KMS-11 (cell line): Measurements from ENCODE around the gene RTN4.
"Not testable (repeated sequence)": the region's sequence is repeated elsewhere in the genome, so short reads cannot be mapped to it uniquely, and the experiment has no call there.

Experiments
- H2AFZ ChIP-seq: fragments of 200-600 bp; sonication (generic); 2 replicates; pipeline ENCODE4 v1.6.1; 2016; ENCODE audit warnings: antibody characterized with exemption, mixed run types, low read depth
- H3K27ac ChIP-seq: fragments of 200-600 bp; sonication (generic); 2 replicates; pipeline ENCODE4 v1.6.1; 2016; ENCODE audit warnings: mild to moderate bottlenecking, mixed run types
- H3K27me3 ChIP-seq: fragments of 200-600 bp; sonication (generic); 2 replicates; pipeline ENCODE4 v1.6.1; 2017; ENCODE audit warnings: mild to moderate bottlenecking, low read depth, mixed run types, moderate library complexity; ENCODE audit not compliant: insufficient read depth
- H3K36me3 ChIP-seq: fragments of 200-600 bp; sonication (generic); 2 replicates; pipeline ENCODE4 v1.6.1; 2017; ENCODE audit warnings: mild to moderate bottlenecking, mixed run types; ENCODE audit not compliant: insufficient read depth
- H3K4me1 ChIP-seq: fragments of 200-600 bp; sonication (generic); 2 replicates; pipeline ENCODE4 v1.6.1; 2016; ENCODE audit warnings: mild to moderate bottlenecking, low read depth, mixed run types; ENCODE audit not compliant: poor library complexity, severe bottlenecking
- H3K4me2 ChIP-seq: fragments of 200-600 bp; sonication (generic); 2 replicates; pipeline ENCODE4 v1.7.0; 2016; ENCODE audit warnings: mild to moderate bottlenecking, mixed run types
- H3K4me3 ChIP-seq: fragments of 200-600 bp; sonication (generic); IDR thresholded peaks from 2 replicates; pipeline ENCODE4 v1.6.1; 2017; ENCODE audit warnings: low read depth, low read length, mixed read lengths; ENCODE audit not compliant: insufficient read depth
- H3K79me2 ChIP-seq: fragments of 200-600 bp; sonication (generic); 2 replicates; pipeline ENCODE4 v1.6.1; 2016; ENCODE audit warnings: low read depth, mixed run types; ENCODE audit not compliant: insufficient read depth
- H3K9ac ChIP-seq: fragments of 200-600 bp; sonication (generic); 2 replicates; pipeline ENCODE4 v1.6.1; 2016; ENCODE audit warnings: mild to moderate bottlenecking, mixed run types
- H4K20me1 ChIP-seq: fragments of 200-600 bp; sonication (generic); 2 replicates; pipeline ENCODE4 v1.6.1; 2016; ENCODE audit warnings: mild to moderate bottlenecking, mixed run types; ENCODE audit not compliant: insufficient read depth
- CTCF ChIP-seq: fragments of 200-600 bp; sonication (generic); conservative IDR thresholded peaks from 2 replicates; pipeline ENCODE4 v1.6.1; 2017; ENCODE audit warnings: low read depth, mild to moderate bottlenecking, antibody characterized with exemption, low read length, moderate library complexity, mixed read lengths

The RTN4 gene

GRCh38 chr2:54999182-54999581 is 51.1 kb downstream of the RTN4 start:
- H4K20me1 ChIP-seq, result peaks cover 2% of the 10 kb centered on the region; the same call in 1 of the 2 replicates
- peak overlapping the region; percentile 69 for H3K4me3 ChIP-seq
- peak overlapping the region; percentile 45; the same call in 1 of the 2 replicates for H3K27ac ChIP-seq
- peak overlapping the region; percentile 2; the same call in 1 of the 2 replicates for H3K9ac ChIP-seq
- no peak overlapping the region for H2AFZ ChIP-seq
- H3K4me1 ChIP-seq, result peaks cover 87% of the 10 kb centered on the region
- H3K36me3 ChIP-seq, result no peaks in the 10 kb centered on the region
- no peak for TF ChIP-seq CTCF
- peaks cover 98% of the 10 kb centered on the region for H3K79me2 ChIP-seq
- H3K4me2 ChIP-seq, result peak overlapping the region; percentile 78
- no peaks in the 10 kb centered on the region for H3K27me3 ChIP-seq

- peaks cover 98% of the 10 kb centered on the region for H3K79me2 ChIP-seq
- peaks cover 5% of the 10 kb centered on the region; the same call in 1 of the 2 replicates for H4K20me1 ChIP-seq
- no peak overlapping the region for H3K9ac ChIP-seq
- H3K27ac ChIP-seq, result peak overlapping the region; percentile 45; the same call in 1 of the 2 replicates
- peak overlapping the region; percentile 78; the same call in 1 of the 2 replicates for H3K4me2 ChIP-seq
- peaks cover 81% of the 10 kb centered on the region for H3K4me1 ChIP-seq
- TF ChIP-seq CTCF, result no peak
- no peaks in the 10 kb centered on the region for H3K36me3 ChIP-seq
- H2AFZ ChIP-seq, result no peak overlapping the region
- H3K4me3 ChIP-seq, result no peak overlapping the region
- H3K27me3 ChIP-seq, result no peaks in the 10 kb centered on the region
Observed at GRCh38 chr2:54997826-54998225, 52.4 kb downstream of the RTN4 start.

- Histone ChIP-seq H4K20me1 (peaks cover 12% of the 10 kb centered on the region; the same call in 1 of the 2 replicates), H3K4me3 (no peak overlapping the region), H3K79me2 (peaks cover 98% of the 10 kb centered on the region), H3K36me3 (no peaks in the 10 kb centered on the region), H3K4me1 (peaks cover 64% of the 10 kb centered on the region), H3K27me3 (no peaks in the 10 kb centered on the region), H3K4me2 (peak overlapping the region; percentile 8; the same call in 1 of the 2 replicates), H2AFZ (no peak overlapping the region), H3K27ac (no peak overlapping the region), H3K9ac (no peak overlapping the region)
- no peak for TF ChIP-seq CTCF
Observed at GRCh38 chr2:54995553-54995952, 54.7 kb downstream of the RTN4 start.

GRCh38 chr2:54990694-54991093 is 59.6 kb downstream of the RTN4 start:
- not testable (repeated sequence) for H3K9ac ChIP-seq, H3K4me3 ChIP-seq, H2AFZ ChIP-seq, H3K27ac ChIP-seq, H3K27me3 ChIP-seq, H3K36me3 ChIP-seq, H3K4me2 ChIP-seq
- peaks cover 28% of the 10 kb centered on the region; the same call in 1 of the 2 replicates for H4K20me1 ChIP-seq
- peaks cover 15% of the 10 kb centered on the region for H3K4me1 ChIP-seq
- peaks cover 90% of the 10 kb centered on the region for H3K79me2 ChIP-seq

DNA sequence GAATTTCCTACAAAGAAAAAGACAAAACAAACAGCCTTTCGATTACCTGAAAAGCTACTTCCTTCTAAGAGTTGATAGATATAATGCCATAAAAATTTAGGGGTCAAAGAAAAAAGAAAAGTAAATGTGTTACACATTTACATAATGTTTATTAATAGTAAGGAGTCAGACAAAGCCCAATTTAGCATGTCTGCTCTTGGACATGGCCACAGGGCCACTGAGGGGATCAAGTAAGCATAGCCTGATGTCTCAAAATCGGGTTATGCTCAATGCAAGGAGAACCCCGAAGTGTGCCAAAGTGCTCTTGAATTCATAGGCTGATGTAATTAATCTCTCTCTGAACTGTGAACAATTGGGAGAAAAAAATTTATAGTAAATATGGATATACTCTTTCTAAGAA is 61.6 kb downstream of the RTN4 start:
- Histone ChIP-seq H3K27ac (no peak overlapping the region), H3K27me3 (no peaks in the 10 kb centered on the region), H3K79me2 (peaks cover 77% of the 10 kb centered on the region), H3K9ac (no peak overlapping the region), H3K36me3 (no peaks in the 10 kb centered on the region), H2AFZ (no peak overlapping the region), H4K20me1 (peaks cover 23% of the 10 kb centered on the region; the same call in 1 of the 2 replicates), H3K4me2 (no peak overlapping the region), H3K4me1 (peaks cover 17% of the 10 kb centered on the region), H3K4me3 (no peak overlapping the region)
- TF ChIP-seq CTCF, result no peak
